GM13977 (cell line): ENCODE data around the gene ARHGAP20.

ENCODE experiments used
- DNase-seq: peaks from one replicate; pipeline ENCODE4 v3.0.0; 2012; ENCODE audit warnings: low spot score
- CTCF ChIP-seq: IDR thresholded peaks from 2 replicates; pipeline ENCODE4 v1.5.1; 2012; ENCODE audit warnings: mild to moderate bottlenecking, control low read depth; ENCODE audit not compliant: insufficient read depth; ENCODE audit errors: extremely low read depth, missing control alignments
- in situ Hi-C: fragments of 300-500 bp; cut with MboI; formaldehyde crosslinking; loops from one replicate; pipeline ENCODE4 v1.12.0; 2022; ENCODE audit warnings: low sequenced_read_pairs, low pct_unique_long_range_greater_than_20kb, mixed read lengths, inconsistent platforms; ENCODE audit not compliant: unreplicated experiment

ARHGAP20 gene

DNA sequence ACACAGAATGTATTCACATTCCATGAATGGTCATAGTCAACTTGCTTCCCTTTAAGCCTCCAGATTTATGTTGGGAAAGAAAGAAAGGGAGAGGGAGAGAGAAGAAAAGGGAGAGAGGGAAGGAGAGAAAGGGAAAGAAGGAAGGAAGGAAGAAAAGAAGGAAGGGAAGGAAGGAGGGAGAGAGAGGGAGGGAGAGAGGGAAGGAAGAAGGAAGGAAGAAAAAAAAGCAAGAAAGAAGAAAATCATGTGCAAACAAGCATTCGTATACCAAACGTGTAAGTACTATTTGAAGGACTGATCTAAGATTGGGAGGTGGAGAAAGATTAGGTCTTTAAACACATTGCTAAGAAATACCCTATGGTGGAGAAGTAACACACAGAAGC, 23.9 kb upstream of the ARHGAP20 start:
- in situ Hi-C loops, result no loop called here
- TF ChIP-seq CTCF, result no peak
- DNase-seq, result no peak

DNA sequence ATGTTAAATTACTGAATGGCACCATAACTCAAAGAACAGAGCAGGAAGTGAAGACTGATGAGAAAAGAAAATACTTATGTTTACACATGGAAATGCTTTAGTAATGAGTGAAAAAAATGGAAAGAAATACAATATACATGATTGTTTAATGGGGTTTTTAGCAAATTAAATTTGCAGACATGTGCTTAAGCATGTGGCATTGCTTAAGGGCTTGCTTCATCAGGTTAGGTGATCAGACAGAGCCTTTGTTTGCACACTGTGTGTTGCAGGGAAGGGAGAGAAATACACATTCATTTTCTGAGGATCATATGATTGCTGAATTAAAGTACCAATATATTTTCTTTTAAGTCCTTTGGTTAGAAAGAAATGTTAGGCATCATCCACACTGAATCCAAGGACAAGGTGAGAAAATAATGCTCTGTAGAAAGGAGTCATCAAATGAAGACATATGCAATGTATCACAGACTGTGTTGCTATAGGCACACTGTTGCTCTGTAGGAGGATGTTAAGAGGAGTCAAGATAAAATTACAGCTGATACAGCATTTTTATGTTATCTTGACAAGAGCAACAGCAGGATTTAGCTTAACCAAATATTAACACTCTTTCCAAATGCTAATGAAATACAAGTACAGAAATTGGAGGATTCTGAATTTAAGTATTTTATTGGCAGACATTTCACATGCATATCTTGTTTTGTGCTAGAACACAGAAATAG, 23.4 kb upstream of the ARHGAP20 start:
- DNase-seq, result no peak
- TF ChIP-seq CTCF, result no peak
- in situ Hi-C loops, result no loop called here

DNA sequence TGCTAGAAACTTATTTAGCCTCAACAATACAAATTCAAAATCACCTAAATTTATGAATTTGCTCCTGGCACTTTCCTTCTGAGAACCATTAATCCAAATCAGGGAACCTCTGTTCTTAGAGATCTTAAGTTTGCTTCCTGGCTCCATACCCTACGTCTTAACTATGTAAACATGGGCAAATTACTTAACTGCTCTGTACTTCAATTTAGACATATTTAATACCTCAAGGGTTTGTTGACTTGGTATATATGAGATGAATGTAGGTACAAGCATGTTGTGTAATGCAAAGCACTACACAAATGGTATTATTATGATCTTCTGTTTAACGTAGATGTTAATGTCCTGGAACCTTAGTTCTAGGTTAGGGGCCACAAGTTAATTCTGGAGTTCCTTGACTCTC, 22.6 kb upstream of the ARHGAP20 start:
- TF ChIP-seq CTCF, result no peak
- in situ Hi-C loops, result no loop called here
- DNase-seq, result no peak

- DNase-seq, result no peak
- TF ChIP-seq CTCF, result no peak
- in situ Hi-C loops, result no loop called here
Observed at GRCh38 chr11:110730773-110731172, 18.5 kb upstream of the ARHGAP20 start.

GRCh38 chr11:110728883-110729282, 16.6 kb upstream of the ARHGAP20 start:
- in situ Hi-C loops, result no loop called here
- DNase-seq, result no peak
- TF ChIP-seq CTCF, result no peak

DNA sequence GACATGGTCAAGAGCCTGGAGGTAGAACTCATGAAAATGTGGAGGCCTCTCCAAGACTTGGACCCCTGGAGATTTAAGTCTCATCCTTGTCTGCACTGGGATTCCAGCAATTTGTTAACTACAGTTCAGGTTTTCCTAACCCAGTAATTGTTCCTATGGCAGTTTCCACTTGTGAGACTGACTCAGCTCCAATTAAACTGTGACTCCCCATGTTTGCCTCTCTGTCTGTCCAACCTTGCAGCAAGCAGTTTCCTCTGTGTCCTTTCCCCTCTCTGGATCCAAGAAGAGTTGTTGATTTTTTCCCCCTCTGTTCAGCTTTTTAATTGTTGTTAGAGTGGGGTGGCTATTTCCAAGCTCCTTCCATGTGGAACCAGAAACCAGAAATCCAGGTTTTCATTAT, 16.2 kb upstream of the ARHGAP20 start:
- DNase-seq, result no peak
- no peak for TF ChIP-seq CTCF
- in situ Hi-C loops, result no loop called here
